GM19023 (cell line): ENCODE measurements around the gene SSRP1.

ENCODE experiments used
- ATAC-seq: cut with Tn5 transposase; IDR thresholded peaks from one replicate; pipeline ENCODE4 v1.9.1; 2021; ENCODE audit warnings: mild to moderate bottlenecking, moderate library complexity; ENCODE audit not compliant: unreplicated experiment

SSRP1 gene

GRCh38 chr11:57276169-57276970 lies 59.3 kb downstream of the SSRP1 start:
- no peak for ATAC-seq
